ENCODE results near the gene GTF2A1.
"Not testable (repeated sequence)": the region's sequence is repeated elsewhere in the genome, so short reads cannot be mapped to it uniquely, and the experiment has no call there.

Gene GTF2A1

DNA sequence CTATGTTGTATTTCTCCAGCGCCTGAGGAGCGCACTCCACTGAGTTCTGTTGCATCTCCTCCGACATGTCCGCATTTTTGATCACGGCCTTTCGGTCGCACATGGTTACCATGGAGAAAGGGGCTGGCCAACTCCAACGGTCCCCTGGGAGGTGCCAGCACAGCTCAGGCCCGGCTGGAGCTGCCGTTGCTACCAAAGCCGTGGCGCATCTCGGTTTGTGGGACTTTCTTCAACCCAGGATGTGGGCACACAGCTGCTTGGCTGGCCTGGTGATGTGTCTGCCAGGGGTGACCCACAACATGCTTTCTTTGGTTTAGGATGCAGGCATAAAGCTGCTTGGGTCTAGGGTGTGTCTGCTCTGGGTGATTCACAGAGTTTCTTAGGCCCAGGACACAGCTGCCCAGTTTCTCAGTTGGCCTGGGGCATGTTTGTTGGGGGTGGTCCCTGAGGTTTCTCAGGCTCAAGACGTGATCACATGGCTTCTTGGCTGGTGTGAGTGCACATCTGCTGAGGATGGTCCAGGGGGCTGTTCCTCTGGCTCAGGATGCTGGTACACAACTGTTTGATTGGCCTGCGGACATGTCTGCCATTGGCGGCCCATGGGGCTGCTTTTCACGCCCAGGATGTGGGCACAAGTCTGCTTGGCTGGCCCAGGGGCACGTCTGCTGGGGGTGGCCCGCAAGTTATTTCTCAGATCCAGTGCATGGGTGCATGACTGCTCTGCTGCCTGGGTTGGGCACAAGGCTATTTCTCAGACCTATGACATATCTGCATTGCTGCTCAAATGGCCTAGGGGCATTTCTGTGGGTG lies 25.9 kb upstream of the GTF2A1 start:
- no peak for DNase-seq (ENCODE audit: low read depth)
- TF ChIP-seq, protein P1, sequence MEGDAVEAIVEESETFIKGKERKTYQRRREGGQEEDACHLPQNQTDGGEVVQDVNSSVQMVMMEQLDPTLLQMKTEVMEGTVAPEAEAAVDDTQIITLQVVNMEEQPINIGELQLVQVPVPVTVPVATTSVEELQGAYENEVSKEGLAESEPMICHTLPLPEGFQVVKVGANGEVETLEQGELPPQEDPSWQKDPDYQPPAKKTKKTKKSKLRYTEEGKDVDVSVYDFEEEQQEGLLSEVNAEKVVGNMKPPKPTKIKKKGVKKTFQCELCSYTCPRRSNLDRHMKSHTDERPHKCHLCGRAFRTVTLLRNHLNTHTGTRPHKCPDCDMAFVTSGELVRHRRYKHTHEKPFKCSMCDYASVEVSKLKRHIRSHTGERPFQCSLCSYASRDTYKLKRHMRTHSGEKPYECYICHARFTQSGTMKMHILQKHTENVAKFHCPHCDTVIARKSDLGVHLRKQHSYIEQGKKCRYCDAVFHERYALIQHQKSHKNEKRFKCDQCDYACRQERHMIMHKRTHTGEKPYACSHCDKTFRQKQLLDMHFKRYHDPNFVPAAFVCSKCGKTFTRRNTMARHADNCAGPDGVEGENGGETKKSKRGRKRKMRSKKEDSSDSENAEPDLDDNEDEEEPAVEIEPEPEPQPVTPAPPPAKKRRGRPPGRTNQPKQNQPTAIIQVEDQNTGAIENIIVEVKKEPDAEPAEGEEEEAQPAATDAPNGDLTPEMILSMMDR (conservative IDR thresholded peaks at IDR 0.05; ENCODE audit: low read depth, low read length): no peak

DNA sequence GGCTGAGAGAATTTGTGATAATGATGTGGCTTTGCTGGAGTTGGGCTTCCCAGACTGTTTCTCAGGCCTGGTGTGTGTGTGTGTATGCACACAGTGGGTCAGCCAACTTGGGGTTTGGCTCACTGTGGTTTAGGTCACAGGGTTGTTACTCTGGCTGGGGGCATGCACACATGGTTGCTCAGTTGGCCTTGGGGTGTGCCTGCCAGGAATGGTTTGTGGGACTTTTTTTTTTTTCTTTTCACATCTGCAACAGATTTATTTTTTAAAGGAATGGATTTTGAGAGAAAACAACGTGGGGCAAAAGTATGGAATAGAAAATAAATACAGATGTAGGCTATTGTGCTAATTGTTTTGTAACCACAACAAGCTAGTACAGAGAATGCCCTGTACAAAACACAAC lies 25.0 kb upstream of the GTF2A1 start:
- H3K4me3 ChIP-seq (ENCODE audit: low read length): no peak overlapping the region
- TF ChIP-seq, protein P1 (conservative IDR thresholded peaks at IDR 0.05; ENCODE audit: low read depth, low read length): no peak
- no peak for DNase-seq (ENCODE audit: low read depth)

More for the DNA sequence above, 25.9 kb upstream of the GTF2A1 start:
- H3K4me3 ChIP-seq (ENCODE audit: low read length): no peak overlapping the region

DNA sequence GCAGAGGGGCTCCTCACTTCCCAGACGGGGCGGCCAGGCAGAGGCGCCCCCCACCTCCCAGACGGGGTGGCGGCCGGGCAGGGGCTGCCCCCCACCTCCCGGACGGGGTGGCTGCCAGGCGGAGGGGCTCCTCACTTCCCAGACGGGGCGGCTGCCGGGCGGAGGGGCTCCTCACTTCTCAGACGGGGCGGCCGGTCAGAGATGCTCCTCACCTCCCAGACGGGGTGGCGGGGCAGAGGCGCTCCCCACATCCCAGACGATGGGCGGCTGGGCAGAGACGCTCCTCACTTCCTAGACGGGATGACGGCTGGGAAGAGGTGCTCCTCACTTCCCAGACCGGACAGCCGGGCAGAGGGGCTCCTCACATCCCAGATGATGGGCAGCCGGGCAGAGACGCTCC lies 23.7 kb upstream of the GTF2A1 start:
- not testable (repeated sequence) for H3K4me3 ChIP-seq (ENCODE audit: low read length); DNase-seq (ENCODE audit: low read depth)

DNA sequence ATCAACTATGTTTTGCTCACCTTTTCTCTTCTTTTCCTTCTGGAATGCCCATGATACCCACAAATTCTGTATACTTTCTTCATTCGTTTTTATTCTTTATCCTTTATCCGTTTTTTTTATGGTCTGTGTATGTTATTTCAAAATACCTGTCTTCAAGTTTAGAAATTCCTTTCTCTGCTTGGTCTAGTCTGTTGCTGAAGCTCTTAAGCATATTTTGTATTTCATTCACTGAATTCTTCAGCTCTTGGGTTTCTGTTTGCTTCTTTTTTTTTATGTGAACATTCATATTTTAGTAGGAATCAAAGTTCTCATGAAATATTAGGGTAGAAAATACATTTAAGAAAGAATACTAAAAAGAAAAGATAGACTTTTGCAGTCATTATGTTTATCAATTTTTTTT lies 22.7 kb upstream of the GTF2A1 start:
- TF ChIP-seq, protein P1 (conservative IDR thresholded peaks at IDR 0.05; ENCODE audit: low read depth, low read length): no peak
- H3K4me3 ChIP-seq (ENCODE audit: low read length): no peak overlapping the region
- no peak for DNase-seq (ENCODE audit: low read depth)

DNA sequence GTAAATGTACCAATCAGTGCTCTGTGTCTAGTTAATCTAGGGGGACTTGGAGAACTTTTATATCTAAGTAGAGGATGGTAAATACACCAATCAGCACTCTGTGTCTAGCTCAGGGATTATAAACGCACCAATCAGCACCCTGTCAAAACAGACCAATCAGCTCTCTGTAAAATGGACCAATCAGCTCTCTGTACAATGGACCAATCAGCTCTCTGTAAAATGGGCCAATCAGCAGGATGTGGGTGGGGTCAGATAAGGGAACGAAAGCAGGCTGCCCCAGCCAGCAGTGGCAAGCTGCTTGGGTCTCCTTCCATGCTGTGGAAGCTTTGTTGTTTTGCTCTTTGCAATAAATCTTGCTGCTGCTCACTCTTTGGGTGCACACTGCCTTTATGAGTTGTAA lies 16.1 kb upstream of the GTF2A1 start:
- H3K4me3 ChIP-seq (ENCODE audit: low read length); DNase-seq (ENCODE audit: low read depth): not testable (repeated sequence)

DNA sequence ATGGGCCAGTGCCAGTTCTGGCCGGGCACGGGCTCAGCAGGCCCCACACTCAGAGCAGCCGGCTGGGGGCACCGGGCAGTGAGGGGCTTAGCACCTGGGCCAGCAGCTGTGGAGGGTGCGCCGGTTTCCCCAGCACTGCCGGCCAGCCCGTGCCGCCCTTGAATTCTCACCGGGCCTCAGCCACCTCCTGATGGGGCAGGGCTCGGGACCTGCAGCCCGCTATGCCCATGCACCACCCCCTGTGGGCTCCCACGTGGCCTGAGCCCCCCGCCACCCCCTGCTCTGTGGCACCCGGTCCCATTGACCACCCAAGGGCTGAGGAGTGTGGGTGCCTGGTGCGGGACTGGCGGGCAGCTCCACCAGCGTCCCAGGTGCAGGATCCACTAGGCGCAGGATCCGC lies 15.4 kb upstream of the GTF2A1 start:
- DNase-seq (ENCODE audit: low read depth): no peak
- TF ChIP-seq, protein P1 (conservative IDR thresholded peaks at IDR 0.05; ENCODE audit: low read depth, low read length): no peak

DNA sequence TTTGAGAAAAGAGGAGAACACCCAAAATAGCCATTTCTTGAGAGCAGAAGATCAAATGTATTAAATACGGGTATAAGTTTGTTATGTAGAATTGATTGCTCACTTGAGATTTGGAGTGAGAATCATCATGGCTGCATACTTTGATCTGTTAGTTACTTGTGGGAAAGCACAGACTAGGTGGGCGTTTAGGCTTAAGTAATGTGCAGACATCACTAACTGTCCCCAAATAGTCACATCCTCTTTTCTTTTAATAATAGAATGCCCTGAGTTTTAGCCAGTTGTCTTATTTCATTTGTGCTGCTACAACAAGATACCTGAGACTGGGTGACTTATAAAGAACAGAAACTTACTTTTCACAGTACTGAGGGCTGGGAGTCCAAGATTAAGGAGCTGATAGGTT lies 14.3 kb upstream of the GTF2A1 start:
- TF ChIP-seq, protein P1 (conservative IDR thresholded peaks at IDR 0.05; ENCODE audit: low read depth, low read length): no peak
- H3K4me3 ChIP-seq (ENCODE audit: low read length): no peak overlapping the region
- DNase-seq (ENCODE audit: low read depth): no peak

More for the DNA sequence above, 15.4 kb upstream of the GTF2A1 start:
- no peak overlapping the region for H3K4me3 ChIP-seq (ENCODE audit: low read length)

DNA sequence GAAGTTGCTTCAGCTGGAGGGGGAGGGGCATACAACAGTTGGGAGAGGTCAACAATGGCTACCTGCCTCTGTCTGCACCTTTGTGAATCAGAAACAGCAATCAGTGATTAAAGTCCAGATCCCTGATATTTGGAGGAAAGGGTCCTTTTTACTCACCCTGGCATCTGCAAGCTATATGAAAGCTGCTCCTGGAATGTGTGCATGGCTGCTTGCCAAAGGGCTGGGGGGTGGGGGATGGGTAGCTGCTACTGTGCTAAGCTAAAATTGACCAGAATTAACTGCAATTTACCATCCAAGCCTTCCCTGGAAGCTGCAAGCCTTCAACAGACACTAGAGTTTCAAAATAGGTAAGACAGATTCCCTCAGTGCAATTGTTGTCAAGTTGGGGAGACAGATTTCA lies 13.5 kb upstream of the GTF2A1 start:
- peak; percentile 54 for DNase-seq (ENCODE audit: low read depth)
- H3K4me3 ChIP-seq (ENCODE audit: low read length): no peak overlapping the region
- TF ChIP-seq, protein P1 (conservative IDR thresholded peaks at IDR 0.05; ENCODE audit: low read depth, low read length): no peak

Measured in retinal pigment epithelial cell (primary cell).